ENCODE data around the gene BAIAP2L1.

- TF ChIP-seq CTCF (conservative IDR thresholded peaks at IDR 0.05 in 1 of 2, IDR thresholded peaks at IDR 0.05 in 1 of 2; ENCODE audit: low read depth in 1 of 2, low read length in 2 of 2): no peak
- no peak for TF ChIP-seq EZH2 (IDR thresholded peaks at IDR 0.05; ENCODE audit: low read length, missing control alignments)
These were observed 85.4 kb downstream of the BAIAP2L1 start for GRCh38 chr7:98315318-98315993.
